HCT116 (cell line): Measurements from ENCODE around the gene SCARF2. TPM values are rescaled to one million over a fixed set of nuclear protein-coding genes. Genes with fewer than 3 reads are reported as not detected.

Experiments used
- ATAC-seq: fragments of 200-7000 bp; cut with Tn5 transposase; 2 replicates; pipeline ENCODE4 v1.9.1; 2020; ENCODE audit warnings: mild to moderate bottlenecking, moderate library complexity
- BruUV-seq: library from RNA; stranded (reverse); fragments of 400-500 nt; replicated peaks from 2 replicates; lab custom pipeline; 2021; lab: Mats Ljungman, UMichigan
- CTCF ChIA-PET: fragments of 300-600 bp; sonication (Branson Sonifier 250); formaldehyde crosslinking; loops from one replicate; lab custom pipeline; 2021; ENCODE audit warnings: antibody characterized with exemption; lab: Charles Lee
- POLR2A ChIA-PET: fragments of 300-600, 350-600 bp; sonication (Branson Sonifier 250); formaldehyde crosslinking; loops from one replicate; lab custom pipeline; 2021; ENCODE audit warnings: antibody characterized with exemption; lab: Charles Lee
- RAD21 ChIA-PET, 2 experiments: fragments of 300-600 bp; sonication (Branson Sonifier 250); formaldehyde crosslinking; loops; one replicate each; lab custom pipeline; 2023; ENCODE audit warnings: low total read pairs in 2 of 2; ENCODE audit not compliant: uncharacterized antibody in 2 of 2, unreplicated experiment in 2 of 2, low non-redundant PET in 1 of 2; lab: Charles Lee
- DNase-seq: peaks from one replicate; pipeline ENCODE4 v3.0.0-alpha.2; 2010; ENCODE audit warnings: low read depth, low spot score
- H2AFZ ChIP-seq: fragments of 200-600 bp; shearing (Covaris generic), sonication (generic); 2 replicates; pipeline ENCODE4 v1.6.1; 2017; ENCODE audit warnings: low read depth, mixed run types, mixed read lengths, antibody characterized with exemption, low read length; ENCODE audit not compliant: poor library complexity, severe bottlenecking
- H3K27ac ChIP-seq: 2 replicates; pipeline ENCODE4 v1.5.1; 2012; ENCODE audit warnings: low read depth, low read length
- H3K27me3 ChIP-seq: fragments of 200-600 bp; sonication (generic); 2 replicates; pipeline ENCODE4 v1.6.1; 2016; ENCODE audit warnings: mixed run types, low read length, mixed read lengths; ENCODE audit not compliant: insufficient read depth
- H3K36me3 ChIP-seq, 2 experiments: fragments of 200-500 bp in 1 of 2; fragments of 200-600 bp in 1 of 2; sonication (Bioruptor generic) in 1 of 2; sonication (generic) in 1 of 2; 2 replicates each; pipeline versions ENCODE4 v1.5.1 to v1.6.1; 2014 to 2016; ENCODE audit warnings: low read length in 2 of 2, inconsistent platforms in 1 of 2, mixed read lengths in 1 of 2, mixed run types in 1 of 2; ENCODE audit not compliant: insufficient read depth in 2 of 2, control insufficient read depth in 1 of 2
- H3K4me1 ChIP-seq, 2 experiments: fragments of 200-600 bp in 1 of 2; sonication (generic) in 1 of 2; 2 replicates each; pipeline versions ENCODE4 v1.5.1 to v1.6.1; 2012 to 2017; ENCODE audit warnings: low read length in 2 of 2, inconsistent platforms in 1 of 2, mild to moderate bottlenecking in 1 of 2, mixed read lengths in 1 of 2, mixed run types in 1 of 2, moderate library complexity in 1 of 2; ENCODE audit not compliant: insufficient read depth in 2 of 2, control insufficient read depth in 1 of 2
- H3K4me2 ChIP-seq: fragments of 200-600 bp; sonication (generic); 2 replicates; pipeline ENCODE4 v1.6.1; 2017; ENCODE audit warnings: mixed run types, low read length, mixed read lengths
- H3K4me3 ChIP-seq, 2 experiments: fragments of 200-600 bp in 1 of 2; sonication (generic) in 1 of 2; replicated peaks in 1 of 2; 2 replicates each; pipeline ENCODE4 v1.5.1; 2011 to 2016; ENCODE audit warnings: low read length in 2 of 2, control low read depth in 1 of 2, low read depth in 1 of 2, mild to moderate bottlenecking in 1 of 2, mixed read lengths in 1 of 2, mixed run types in 1 of 2
- H3K79me2 ChIP-seq: fragments of 200-600 bp; sonication (generic); 2 replicates; pipeline ENCODE4 v1.6.1; 2017; ENCODE audit warnings: mild to moderate bottlenecking, mixed run types, low read length, moderate library complexity, mixed read lengths; ENCODE audit not compliant: insufficient read depth
- H3K9ac ChIP-seq: fragments of 200-600 bp; sonication (generic); 2 replicates; pipeline ENCODE4 v1.6.1; 2016; ENCODE audit warnings: low read length, mixed read lengths
- H3K9me2 ChIP-seq: fragments of 200-600 bp; sonication (generic), shearing (Covaris generic); 2 replicates; pipeline ENCODE4 v1.6.1; 2017; ENCODE audit warnings: mixed run types, mild to moderate bottlenecking, moderate library complexity; ENCODE audit not compliant: insufficient read depth
- H3K9me3 ChIP-seq, 2 experiments: fragments of 200-500 bp in 1 of 2; fragments of 200-600 bp in 1 of 2; sonication (Bioruptor generic) in 1 of 2; sonication (generic) in 1 of 2; 2 replicates each; pipeline ENCODE4 v1.6.1; 2014 to 2017; ENCODE audit warnings: low read length in 2 of 2, mixed read lengths in 2 of 2, inconsistent platforms in 1 of 2, low read depth in 1 of 2, mild to moderate bottlenecking in 1 of 2, mixed run types in 1 of 2, moderate library complexity in 1 of 2; ENCODE audit not compliant: control insufficient read depth in 1 of 2, insufficient read depth in 1 of 2
- H4K20me1 ChIP-seq: fragments of 200-600 bp; sonication (generic), shearing (Covaris generic); 2 replicates; pipeline ENCODE4 v1.6.1; 2017; ENCODE audit warnings: mixed run types, mild to moderate bottlenecking, moderate library complexity; ENCODE audit not compliant: insufficient read depth
- CTCF ChIP-seq, 3 experiments: fragments of 200-600 bp in 1 of 3; sonication (generic) in 1 of 3; IDR thresholded peaks in 2 of 3; conservative IDR thresholded peaks in 1 of 3; 2 replicates each; pipeline ENCODE4 v1.5.1; 2012 to 2017; ENCODE audit warnings: low read depth in 2 of 3, low read length in 2 of 3, antibody characterized with exemption in 1 of 3, borderline replicate concordance in 1 of 3, control low read depth in 1 of 3, mild to moderate bottlenecking in 1 of 3, mixed read lengths in 1 of 3, mixed run types in 1 of 3, moderate library complexity in 1 of 3; ENCODE audit not compliant: insufficient read depth in 1 of 3
- ELF1 ChIP-seq: IDR thresholded peaks from 2 replicates; pipeline ENCODE4 v1.6.1; 2012; ENCODE audit warnings: low read depth, borderline replicate concordance
- EZH2phosphoT487 ChIP-seq: fragments of 200-600 bp; IDR thresholded peaks from 2 replicates; pipeline ENCODE4 v1.6.1; 2018; ENCODE audit warnings: antibody characterized with exemption, borderline replicate concordance
- FOSL1 ChIP-seq: IDR thresholded peaks from 2 replicates; pipeline ENCODE4 v1.6.1; 2012; ENCODE audit warnings: low read depth
- JUND ChIP-seq: IDR thresholded peaks from 2 replicates; pipeline ENCODE4 v1.6.1; 2012
- POLR2AphosphoS5 ChIP-seq: IDR thresholded peaks from 2 replicates; pipeline ENCODE4 v1.6.1; 2011; ENCODE audit warnings: mild to moderate bottlenecking, low read depth, low read length, moderate library complexity
- RAD21 ChIP-seq: IDR thresholded peaks from 2 replicates; pipeline ENCODE4 v1.6.1; 2012; ENCODE audit warnings: low read depth, mild to moderate bottlenecking
- REST ChIP-seq: IDR thresholded peaks from 2 replicates; pipeline ENCODE4 v1.6.1; 2012; ENCODE audit warnings: low read depth
- SIN3A ChIP-seq: IDR thresholded peaks from 2 replicates; pipeline ENCODE4 v1.6.1; 2012; ENCODE audit warnings: low read depth
- TCF7L2 ChIP-seq: IDR thresholded peaks from 2 replicates; pipeline ENCODE4 v1.7.0; 2011; ENCODE audit warnings: borderline replicate concordance, inconsistent platforms; ENCODE audit not compliant: insufficient read depth, insufficient read length; ENCODE audit errors: extremely low read depth
- ZBTB33 ChIP-seq: IDR thresholded peaks from 2 replicates; pipeline ENCODE4 v1.6.1; 2011; ENCODE audit warnings: mild to moderate bottlenecking, low read length, moderate library complexity; ENCODE audit not compliant: insufficient replicate concordance; ENCODE audit errors: extremely low read depth
- ZFX ChIP-seq: fragments of 450-650 bp; IDR thresholded peaks from 2 replicates; pipeline ENCODE4 v1.6.1; 2017
- ZNF274 ChIP-seq: fragments of 200-500 bp; sonication (Bioruptor generic); IDR thresholded peaks from 2 replicates; pipeline ENCODE4 v1.6.1; 2014; ENCODE audit warnings: mild to moderate bottlenecking, low read depth, low read length, inconsistent platforms
- intact Hi-C: fragments of 100-400 bp; cut with micrococcal nuclease; formaldehyde crosslinking; loops from 2 replicates; pipeline ENCODE4 v1.10.0; 2022
- total RNA-seq: library from RNA; stranded (reverse); gene quantifications from one replicate; pipeline ENCODE4 v1.2.1, GENCODE V29; 2021; ENCODE audit not compliant: unreplicated experiment

The SCARF2 gene
- total RNA-seq, 1 experiment from 2014 or later: 2.5 TPM

GRCh38 chr22:20386336-20386735, 51.3 kb downstream of the SCARF2 start (continued):
- TF ChIP-seq REST: no peak

GRCh38 chr22:20384865-20385264, 52.8 kb downstream of the SCARF2 start:
- Histone ChIP-seq H3K4me3 (no peak overlapping the region), H3K9ac (no peak overlapping the region), H3K36me3 (no peaks in the 10 kb centered on the region), H4K20me1 (no peaks in the 10 kb centered on the region), H3K27ac (no peak overlapping the region), H3K27me3 (no peaks in the 10 kb centered on the region), H2AFZ (no peak overlapping the region), H3K4me1 (no peaks in the 10 kb centered on the region), H3K79me2 (no peaks in the 10 kb centered on the region), H3K9me2 (no peaks in the 10 kb centered on the region), H3K4me2 (no peak overlapping the region), H3K9me3 (no peaks in the 10 kb centered on the region)
- ChIA-PET RAD21 (no interaction called here), POLR2A (no interaction called here), CTCF (no interaction called here)
- no TSS peak for BruUV-seq
- ATAC-seq (no peak), DNase-seq (no peak)
- no peak for TF ChIP-seq EZH2phosphoT487
- TF ChIP-seq CTCF (IDR thresholded peaks at IDR 0.05 in 2 of 3, conservative IDR thresholded peaks at IDR 0.05 in 1 of 3; ENCODE audit: borderline replicate concordance in 1 of 3, insufficient read depth in 1 of 3, low read depth in 2 of 3, low read length in 2 of 3): no peak
- TF ChIP-seq SIN3A: no peak
- no peak for TF ChIP-seq ZFX
- no peak for TF ChIP-seq POLR2AphosphoS5
- no peak for TF ChIP-seq TCF7L2
- TF ChIP-seq JUND: no peak
- TF ChIP-seq RAD21: no peak
- TF ChIP-seq ZNF274: no peak
- no peak for TF ChIP-seq FOSL1
- no peak for TF ChIP-seq ZBTB33
- no peak for TF ChIP-seq ELF1
- intact Hi-C loops: no loop called here
